ENCODE data around the gene ZNF827.

ZNF827 gene

DNA sequence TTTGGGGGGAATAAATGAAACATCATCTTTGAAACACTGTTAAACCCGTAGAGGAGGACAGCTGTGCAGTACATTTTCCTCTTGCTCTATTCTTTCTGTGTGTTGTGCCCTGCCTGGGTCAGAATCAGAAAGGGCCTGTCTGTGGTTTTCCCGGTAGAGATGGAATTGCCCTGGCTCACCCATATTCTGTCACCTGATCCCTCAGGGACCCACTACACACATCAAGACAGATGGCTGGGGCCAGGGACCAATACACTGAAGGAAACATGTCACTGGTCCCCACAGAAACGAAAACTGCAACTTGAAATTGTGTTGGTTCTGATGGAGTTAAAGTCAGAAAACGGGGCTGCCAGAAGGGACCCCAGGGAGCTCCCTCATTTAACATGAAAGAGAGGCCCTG lies 114.9 kb downstream of the ZNF827 start:
- no peak overlapping the region for H3K27ac ChIP-seq
- no peak for TF ChIP-seq CTCF (conservative IDR thresholded peaks at IDR 0.05)

- no peak for TF ChIP-seq CTCF (conservative IDR thresholded peaks at IDR 0.05)
- H3K27ac ChIP-seq: no peak overlapping the region
These were observed 116.0 kb downstream of the ZNF827 start for GRCh38 chr4:145822581-145822980.

DNA sequence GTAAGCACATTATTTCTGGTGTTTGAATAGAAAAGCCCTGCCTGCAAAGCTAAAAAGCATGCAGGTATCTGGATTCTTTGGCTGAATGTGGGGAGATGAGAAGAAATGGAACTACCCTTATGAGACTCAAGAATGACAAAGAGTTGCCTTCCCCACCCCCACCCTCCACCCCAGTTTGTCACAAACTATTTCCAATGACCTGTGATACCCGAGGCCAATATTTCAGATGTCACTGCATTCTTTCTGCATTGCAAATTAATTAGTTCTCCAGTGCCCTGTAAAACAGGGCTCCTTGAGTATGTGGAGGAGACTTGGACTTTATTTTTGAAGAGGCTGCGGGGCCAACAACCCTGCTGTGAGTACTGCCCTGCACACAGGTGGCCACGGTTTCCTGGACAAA lies 116.4 kb downstream of the ZNF827 start:
- no peak for TF ChIP-seq CTCF (conservative IDR thresholded peaks at IDR 0.05)
- H3K27ac ChIP-seq: no peak overlapping the region

- H3K27ac ChIP-seq: no peak overlapping the region
- no peak for TF ChIP-seq CTCF (conservative IDR thresholded peaks at IDR 0.05)
These were observed 116.9 kb downstream of the ZNF827 start for GRCh38 chr4:145821766-145822165.

DNA sequence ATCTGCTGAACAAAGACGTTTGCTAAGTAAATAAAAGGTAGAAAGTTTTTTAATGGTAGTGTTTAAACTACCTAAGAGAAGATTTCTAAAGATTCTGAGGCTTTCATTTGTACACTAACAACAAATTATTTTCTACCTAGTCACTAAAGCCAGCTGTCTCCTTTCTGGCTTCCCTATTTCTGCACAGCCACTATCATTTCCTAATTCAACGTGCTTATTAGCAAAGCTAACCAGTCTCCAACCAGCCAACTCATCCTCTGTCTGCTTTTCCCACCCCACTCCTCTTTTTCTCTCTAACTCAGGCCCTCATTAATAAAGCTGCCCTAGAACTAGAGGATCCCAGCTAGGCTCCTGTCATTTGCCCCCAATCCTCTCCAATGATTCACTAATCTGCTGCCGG lies 118.2 kb downstream of the ZNF827 start:
- no peak overlapping the region for H3K27ac ChIP-seq

DNA sequence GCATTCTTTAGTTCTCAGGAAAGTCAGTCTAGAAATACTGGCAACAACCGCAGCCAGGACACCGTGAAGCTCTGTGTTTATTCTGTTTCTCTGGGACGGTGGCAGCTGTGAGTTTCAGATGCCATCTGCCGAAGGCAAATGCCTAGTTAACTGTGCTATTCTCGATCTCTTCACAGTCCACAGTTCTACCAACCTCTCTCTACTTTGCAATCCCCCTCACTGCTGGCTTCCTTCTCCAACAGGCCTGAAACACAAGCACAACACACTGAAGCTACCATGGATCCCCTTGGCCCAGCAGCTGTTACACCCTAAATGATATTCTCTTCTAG lies 118.8 kb downstream of the ZNF827 start:
- no peak overlapping the region for H3K27ac ChIP-seq
- TF ChIP-seq CTCF (conservative IDR thresholded peaks at IDR 0.05): no peak

More for the DNA sequence above, 118.2 kb downstream of the ZNF827 start:
- no peak for TF ChIP-seq CTCF (conservative IDR thresholded peaks at IDR 0.05)

GRCh38 chr4:145819101-145819852 lies 119.3 kb downstream of the ZNF827 start:
- no peak overlapping the region for H3K27ac ChIP-seq
- no peak for TF ChIP-seq CTCF (conservative IDR thresholded peaks at IDR 0.05)

All from VCaP (cell line).